ENCODE data around the gene PCK2. TPM values are rescaled to one million over a fixed set of nuclear protein-coding genes. Genes with fewer than 3 reads are reported as not detected.

Gene PCK2
- total RNA-seq, 1 experiment from 2014 or later = 40.8 TPM

DNA sequence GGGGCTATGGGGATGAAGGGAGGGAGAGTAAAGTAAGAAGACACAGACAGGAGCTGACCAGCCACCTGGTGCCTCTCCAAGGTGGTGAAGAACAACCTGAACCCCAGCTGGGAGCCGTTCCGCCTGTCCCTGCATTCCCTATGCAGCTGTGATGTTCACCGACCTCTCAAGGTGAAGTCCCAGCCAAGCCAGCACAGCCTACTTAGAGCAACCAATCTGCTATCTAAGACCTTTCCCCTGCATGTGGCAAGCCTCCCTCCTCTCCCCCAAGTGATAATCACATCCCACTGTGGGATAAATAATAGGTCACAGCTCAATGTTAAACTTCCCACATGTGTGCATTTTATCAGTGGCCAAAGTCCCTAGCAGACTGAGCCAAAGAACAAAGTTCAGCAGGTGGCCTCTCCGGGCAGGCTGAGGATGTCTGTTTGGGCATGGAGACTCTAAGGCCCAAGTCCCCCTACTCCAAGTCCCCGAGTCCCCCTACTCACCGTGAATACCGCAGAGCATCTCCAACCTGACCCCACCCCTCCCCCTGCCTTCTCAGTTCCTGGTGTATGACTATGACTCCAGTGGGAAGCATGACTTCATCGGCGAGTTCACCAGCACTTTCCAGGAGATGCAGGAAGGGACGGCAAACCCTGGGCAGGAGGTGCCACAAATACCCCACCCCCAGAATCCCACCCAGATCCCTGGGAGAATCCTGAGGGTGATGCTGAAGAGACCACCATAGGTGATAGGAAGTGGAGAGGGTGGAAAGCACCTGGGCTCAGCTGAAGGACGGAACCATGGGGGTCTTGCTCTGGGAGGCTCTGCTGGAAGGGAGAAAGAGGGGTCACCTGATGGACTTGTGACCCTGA, 19.3 kb upstream of the PCK2 start:
- DNase-seq (ENCODE audit: extremely low read depth, low read depth) = no peak

DNA sequence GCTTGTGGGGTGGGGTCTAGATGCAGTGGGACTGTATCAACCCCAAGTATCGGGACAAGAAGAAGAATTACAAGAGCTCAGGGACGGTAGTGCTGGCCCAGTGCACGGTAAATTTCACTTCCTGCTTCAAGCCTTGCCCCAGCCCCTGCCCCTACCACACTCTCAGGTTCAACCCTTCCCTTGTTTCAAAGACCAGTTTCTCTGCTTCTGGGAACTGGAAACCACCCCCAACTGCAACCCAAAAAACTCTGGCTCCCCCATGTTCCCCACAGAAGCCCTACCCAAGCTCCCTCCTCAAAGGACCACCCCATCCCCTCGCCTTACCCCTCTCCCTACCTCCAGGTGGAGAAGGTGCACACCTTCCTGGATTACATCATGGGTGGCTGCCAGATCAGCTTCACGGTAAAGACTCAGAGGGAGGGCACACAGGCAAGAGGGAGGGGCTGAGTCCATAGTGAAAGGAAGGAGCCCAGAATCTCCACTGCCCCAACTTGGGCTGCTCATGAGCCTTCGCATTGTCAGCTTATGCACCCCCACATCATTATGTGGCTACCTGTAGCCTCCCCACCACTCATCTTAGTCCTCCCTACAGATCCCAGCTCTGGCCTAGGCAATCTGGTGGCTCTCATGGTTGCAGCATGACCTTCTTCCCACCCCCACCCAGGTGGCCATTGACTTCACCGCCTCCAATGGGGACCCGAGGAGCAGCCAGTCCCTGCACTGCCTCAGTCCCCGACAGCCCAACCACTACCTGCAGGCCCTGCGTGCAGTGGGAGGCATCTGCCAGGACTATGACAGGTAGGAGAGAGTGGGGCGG, 18.4 kb upstream of the PCK2 start:
- no peak for DNase-seq (ENCODE audit: extremely low read depth, low read depth)

GRCh38 chr14:24076302-24076601, 17.9 kb upstream of the PCK2 start:
- no peak for DNase-seq (ENCODE audit: extremely low read depth, low read depth)

DNA sequence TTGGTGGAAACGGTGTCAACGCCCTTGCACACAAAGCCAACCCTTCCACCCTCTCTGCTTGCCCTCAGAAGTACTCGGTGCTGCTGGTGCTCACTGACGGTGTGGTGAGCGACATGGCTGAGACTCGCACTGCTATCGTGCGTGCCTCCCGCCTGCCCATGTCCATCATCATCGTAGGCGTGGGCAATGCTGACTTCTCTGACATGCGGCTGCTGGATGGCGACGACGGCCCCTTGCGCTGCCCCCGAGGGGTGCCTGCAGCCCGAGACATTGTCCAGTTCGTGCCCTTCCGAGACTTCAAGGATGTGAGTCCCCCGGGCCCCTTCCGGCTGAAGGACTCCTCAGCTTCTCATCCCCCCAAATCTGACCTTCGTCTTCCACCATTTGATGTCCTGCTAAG, 17.0 kb upstream of the PCK2 start:
- no peak for DNase-seq (ENCODE audit: extremely low read depth, low read depth)

DNA sequence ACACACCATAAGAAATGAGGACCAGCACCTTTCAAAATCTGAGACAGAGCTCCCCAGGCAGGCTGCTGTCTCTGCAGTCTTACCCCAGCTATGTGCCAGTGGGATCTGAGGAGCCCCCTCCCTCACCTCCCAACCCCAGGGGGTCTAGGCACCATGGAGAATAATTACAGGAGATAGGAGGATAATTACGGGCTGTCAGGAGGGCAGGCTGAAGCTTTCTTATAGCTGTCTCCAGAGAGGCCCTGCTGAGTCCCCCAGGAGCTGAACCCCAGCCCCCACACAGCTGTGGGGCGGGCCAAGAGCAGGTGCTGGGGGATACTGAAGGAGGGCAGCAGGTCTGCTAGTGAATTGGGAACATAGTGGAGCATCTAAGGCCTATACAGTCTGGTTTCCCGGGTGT, 16.0 kb upstream of the PCK2 start:
- no peak for DNase-seq (ENCODE audit: extremely low read depth, low read depth)

GRCh38 chr14:24079491-24080141, 14.5 kb upstream of the PCK2 start:
- DNase-seq (ENCODE audit: extremely low read depth, low read depth) = no peak

- no peak for DNase-seq (ENCODE audit: extremely low read depth, low read depth)
These were observed 14.0 kb upstream of the PCK2 start for GRCh38 chr14:24080142-24080530.

- no peak for DNase-seq (ENCODE audit: extremely low read depth, low read depth)
These were observed 13.0 kb upstream of the PCK2 start for GRCh38 chr14:24080888-24081738.

DNA sequence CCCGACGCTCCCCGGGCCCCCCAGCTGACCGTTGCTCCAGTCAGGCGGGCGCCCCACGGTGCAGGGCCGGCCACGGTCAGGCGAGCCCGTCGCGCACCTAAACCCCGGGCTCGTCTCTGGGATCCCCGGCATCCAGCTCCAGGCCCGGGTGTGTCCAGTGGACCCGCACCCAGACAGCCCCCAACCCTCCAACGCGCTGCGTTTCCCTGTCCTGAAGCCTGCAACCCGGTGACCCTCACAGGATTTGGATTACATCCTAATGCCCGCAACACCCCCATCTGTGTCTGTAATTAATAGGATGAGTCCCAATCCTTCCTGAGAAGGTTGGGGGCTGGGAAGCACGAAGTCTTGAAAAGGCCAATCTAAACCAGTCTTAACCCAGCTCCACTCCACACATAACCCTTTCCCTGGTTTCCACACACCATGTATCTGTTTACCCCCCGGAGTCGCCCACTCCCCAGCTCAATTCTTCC, 12.3 kb upstream of the PCK2 start:
- no peak for DNase-seq (ENCODE audit: extremely low read depth, low read depth)

GRCh38 chr14:24082411-24083080, 11.6 kb upstream of the PCK2 start:
- no peak for DNase-seq (ENCODE audit: extremely low read depth, low read depth)

GRCh38 chr14:24083462-24083861, 10.6 kb upstream of the PCK2 start:
- no peak for DNase-seq (ENCODE audit: extremely low read depth, low read depth)

DNA sequence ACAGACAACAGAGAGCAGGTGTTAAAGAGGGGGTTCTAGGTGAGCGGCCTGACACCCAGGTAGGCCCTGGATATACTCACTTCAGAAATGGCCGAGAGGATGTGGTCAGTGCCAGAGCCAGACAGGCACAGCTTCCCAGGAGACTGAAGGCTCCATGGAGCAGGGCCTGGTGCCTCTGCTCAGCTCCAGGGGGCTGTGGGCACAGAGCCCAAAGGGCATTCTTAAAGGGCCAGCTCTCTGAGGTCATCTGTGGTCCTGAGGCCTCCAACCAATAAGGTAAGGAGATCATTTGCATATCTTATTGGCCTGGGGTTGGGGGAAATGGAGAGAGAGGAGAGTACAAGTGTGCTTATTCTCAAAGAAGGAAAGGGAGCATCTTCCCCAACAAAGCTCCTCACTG, 9.7 kb upstream of the PCK2 start:
- DNase-seq (ENCODE audit: extremely low read depth, low read depth) = no peak

DNA sequence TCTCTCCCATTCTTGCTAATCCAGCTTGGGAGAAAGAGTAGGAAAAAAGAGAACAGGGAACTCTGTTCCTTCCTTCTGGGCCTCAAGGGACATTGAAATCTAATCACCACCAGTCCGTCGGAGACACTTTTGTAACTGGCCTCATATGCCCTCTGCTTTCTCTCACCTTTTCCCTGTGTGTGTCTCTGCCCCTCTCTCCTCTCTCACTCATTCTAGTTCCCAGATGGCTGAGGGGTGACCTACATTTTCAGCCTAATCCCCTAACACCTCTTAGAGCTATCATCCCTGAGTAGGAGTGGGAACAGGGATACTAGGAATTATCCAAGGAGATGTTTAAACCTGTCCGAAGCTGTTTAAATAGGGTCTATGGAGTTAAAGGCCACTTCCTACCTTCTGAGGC, 8.9 kb upstream of the PCK2 start:
- no peak for DNase-seq (ENCODE audit: extremely low read depth, low read depth)

GRCh38 chr14:24086193-24086955, 7.7 kb upstream of the PCK2 start:
- DNase-seq (ENCODE audit: extremely low read depth, low read depth) = no peak

DNA sequence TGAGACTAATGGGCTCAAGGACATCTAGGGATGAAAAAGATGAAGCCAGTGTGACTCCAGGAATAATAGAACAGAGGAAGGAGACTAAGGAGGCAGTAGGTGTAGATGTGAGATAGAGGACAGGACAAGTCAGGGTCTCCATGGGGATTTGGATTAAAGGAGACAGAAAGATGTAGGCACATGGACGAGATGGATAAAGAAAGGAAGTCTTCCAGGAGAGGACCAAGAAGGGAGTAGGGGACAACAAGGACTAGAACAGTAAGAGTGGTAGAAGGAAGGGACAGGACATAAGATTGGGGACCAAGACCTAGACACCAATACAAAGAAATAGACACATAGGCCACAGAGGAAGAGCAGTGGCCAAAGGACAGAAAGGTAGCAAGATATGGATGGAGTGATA, 7.1 kb upstream of the PCK2 start:
- no peak for DNase-seq (ENCODE audit: extremely low read depth, low read depth)

GRCh38 chr14:24088095-24088494, 6.0 kb upstream of the PCK2 start:
- DNase-seq (ENCODE audit: extremely low read depth, low read depth) = no peak

GRCh38 chr14:24089890-24090289, 4.2 kb upstream of the PCK2 start:
- no peak for DNase-seq (ENCODE audit: extremely low read depth, low read depth)

- DNase-seq (ENCODE audit: extremely low read depth, low read depth) = no peak
These were observed 2.0 kb upstream of the PCK2 start for GRCh38 chr14:24092110-24092504.

DNA sequence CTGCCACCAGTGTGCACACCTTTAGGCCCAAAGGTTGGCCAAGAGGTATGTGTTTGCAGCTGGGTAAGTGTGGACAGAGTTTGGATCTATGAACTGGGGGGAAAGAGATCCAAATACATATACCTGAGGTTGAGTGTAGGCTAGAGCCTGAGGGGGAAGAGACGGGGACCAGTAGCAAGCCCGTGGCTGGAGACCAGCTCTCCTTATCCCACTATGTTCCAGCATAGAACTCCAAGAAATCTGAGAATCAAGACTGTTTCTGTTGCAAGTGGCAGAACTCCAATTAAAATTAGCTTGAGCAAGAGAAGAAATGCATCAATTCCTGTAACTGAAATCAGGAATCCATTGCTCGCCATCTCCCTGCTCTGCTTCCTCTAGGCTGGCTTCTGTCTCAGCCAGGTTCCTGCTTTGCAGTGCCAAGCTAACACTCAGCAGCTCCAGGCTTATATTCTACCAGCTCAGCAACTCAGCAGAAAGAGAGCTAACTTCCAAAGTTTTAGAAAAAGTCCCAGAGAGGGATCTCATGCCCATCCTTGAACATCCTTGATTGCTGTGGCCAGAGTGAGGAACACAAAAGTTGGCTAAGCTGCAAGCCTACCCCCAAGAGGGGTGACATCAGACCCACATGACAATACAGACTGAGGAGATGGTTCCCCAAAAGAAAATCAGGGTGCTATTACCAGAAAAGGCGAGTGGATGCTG, 1.5 kb upstream of the PCK2 start:
- DNase-seq (ENCODE audit: extremely low read depth, low read depth) = no peak

Measured in NCI-H460 (cell line).